ENCODE measurements around the gene IL3. TPM values are rescaled to one million over a fixed set of nuclear protein-coding genes. Genes with fewer than 3 reads are reported as not detected.
A peak's percentile ranks its signal among the peaks of the same experiment; 100 is the strongest.

The IL3 gene
- total RNA-seq, 1 donor from 2014 or later: not detected

- Mint-ChIP-seq H3K27ac (ENCODE audit: unreplicated experiment) (no peak overlapping the region), H3K9me3 (ENCODE audit: unreplicated experiment) (peaks cover 3% of the 10 kb centered on the region), H3K27me3 (ENCODE audit: unreplicated experiment) (peaks cover 18% of the 10 kb centered on the region), H3K4me1 (ENCODE audit: low read depth, unreplicated experiment) (peaks cover 23% of the 10 kb centered on the region), H3K36me3 (ENCODE audit: unreplicated experiment) (no peaks in the 10 kb centered on the region), H3K4me3 (ENCODE audit: unreplicated experiment) (no peak overlapping the region)
- TF ChIP-seq, protein P1, sequence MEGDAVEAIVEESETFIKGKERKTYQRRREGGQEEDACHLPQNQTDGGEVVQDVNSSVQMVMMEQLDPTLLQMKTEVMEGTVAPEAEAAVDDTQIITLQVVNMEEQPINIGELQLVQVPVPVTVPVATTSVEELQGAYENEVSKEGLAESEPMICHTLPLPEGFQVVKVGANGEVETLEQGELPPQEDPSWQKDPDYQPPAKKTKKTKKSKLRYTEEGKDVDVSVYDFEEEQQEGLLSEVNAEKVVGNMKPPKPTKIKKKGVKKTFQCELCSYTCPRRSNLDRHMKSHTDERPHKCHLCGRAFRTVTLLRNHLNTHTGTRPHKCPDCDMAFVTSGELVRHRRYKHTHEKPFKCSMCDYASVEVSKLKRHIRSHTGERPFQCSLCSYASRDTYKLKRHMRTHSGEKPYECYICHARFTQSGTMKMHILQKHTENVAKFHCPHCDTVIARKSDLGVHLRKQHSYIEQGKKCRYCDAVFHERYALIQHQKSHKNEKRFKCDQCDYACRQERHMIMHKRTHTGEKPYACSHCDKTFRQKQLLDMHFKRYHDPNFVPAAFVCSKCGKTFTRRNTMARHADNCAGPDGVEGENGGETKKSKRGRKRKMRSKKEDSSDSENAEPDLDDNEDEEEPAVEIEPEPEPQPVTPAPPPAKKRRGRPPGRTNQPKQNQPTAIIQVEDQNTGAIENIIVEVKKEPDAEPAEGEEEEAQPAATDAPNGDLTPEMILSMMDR (IDR thresholded peaks at IDR 0.05; ENCODE audit: partially characterized antibody, unreplicated experiment): no peak
- DNase-seq: peak; percentile 29
These were observed 47.3 kb upstream of the IL3 start for GRCh38 chr5:132013006-132013689.

- Mint-ChIP-seq H3K4me3 (ENCODE audit: unreplicated experiment) (no peak overlapping the region), H3K9me3 (ENCODE audit: unreplicated experiment) (peaks cover 3% of the 10 kb centered on the region)
These were observed 46.7 kb upstream of the IL3 start for GRCh38 chr5:132013711-132014110.

DNA sequence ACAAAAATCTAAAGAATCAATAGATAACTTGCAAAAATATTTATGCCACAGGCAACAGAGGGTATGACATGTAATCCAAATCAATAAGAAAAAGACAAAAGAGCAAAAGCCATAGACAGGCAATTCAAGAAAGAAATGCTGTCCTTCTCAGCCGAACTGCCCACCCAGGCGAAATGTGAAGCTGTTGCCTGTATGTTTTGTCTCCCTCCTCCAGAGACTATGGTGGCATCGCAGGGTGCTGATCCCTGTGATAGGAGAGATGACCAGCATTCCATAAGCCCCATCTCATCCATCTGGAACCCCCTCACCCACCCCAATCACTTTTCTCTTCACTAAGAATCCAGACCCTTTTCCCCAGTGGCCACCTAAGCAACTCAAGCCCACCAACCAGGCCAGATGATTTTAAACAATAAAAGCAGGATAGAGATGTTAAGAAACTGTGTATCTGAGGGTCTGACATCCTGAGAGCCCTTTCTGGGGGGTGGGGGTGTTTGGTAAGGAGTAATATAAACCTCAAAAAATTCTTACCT is 43.7 kb upstream of the IL3 start:
- TF ChIP-seq, protein P1 (IDR thresholded peaks at IDR 0.05; ENCODE audit: partially characterized antibody, unreplicated experiment): no peak
- H3K4me3 Mint-ChIP-seq (ENCODE audit: unreplicated experiment): no peak overlapping the region
- DNase-seq: peak; percentile 4
- no peak overlapping the region for H3K27ac Mint-ChIP-seq (ENCODE audit: unreplicated experiment)
- no peaks in the 10 kb centered on the region for H3K36me3 Mint-ChIP-seq (ENCODE audit: unreplicated experiment)
- H3K4me1 Mint-ChIP-seq (ENCODE audit: low read depth, unreplicated experiment): peaks cover 9% of the 10 kb centered on the region
- peaks cover 3% of the 10 kb centered on the region for H3K9me3 Mint-ChIP-seq (ENCODE audit: unreplicated experiment)
- H3K27me3 Mint-ChIP-seq (ENCODE audit: unreplicated experiment): peaks cover 3% of the 10 kb centered on the region

More at GRCh38 chr5:132013711-132014110, 46.7 kb upstream of the IL3 start:
- DNase-seq: peak; percentile 7
- Mint-ChIP-seq H3K4me1 (ENCODE audit: low read depth, unreplicated experiment) (peaks cover 19% of the 10 kb centered on the region), H3K36me3 (ENCODE audit: unreplicated experiment) (no peaks in the 10 kb centered on the region), H3K27ac (ENCODE audit: unreplicated experiment) (no peak overlapping the region), H3K27me3 (ENCODE audit: unreplicated experiment) (peaks cover 15% of the 10 kb centered on the region)
- TF ChIP-seq, protein P1 (IDR thresholded peaks at IDR 0.05; ENCODE audit: partially characterized antibody, unreplicated experiment): no peak

- Mint-ChIP-seq H3K4me3 (ENCODE audit: unreplicated experiment) (no peak overlapping the region), H3K9me3 (ENCODE audit: unreplicated experiment) (peaks cover 3% of the 10 kb centered on the region), H3K27me3 (ENCODE audit: unreplicated experiment) (peaks cover 3% of the 10 kb centered on the region), H3K4me1 (ENCODE audit: low read depth, unreplicated experiment) (peaks cover 9% of the 10 kb centered on the region), H3K27ac (ENCODE audit: unreplicated experiment) (no peak overlapping the region), H3K36me3 (ENCODE audit: unreplicated experiment) (no peaks in the 10 kb centered on the region)
- DNase-seq: no peak
- TF ChIP-seq, protein P1 (IDR thresholded peaks at IDR 0.05; ENCODE audit: partially characterized antibody, unreplicated experiment): no peak
These were observed 43.1 kb upstream of the IL3 start for GRCh38 chr5:132017316-132017715.

Data from glutamatergic neuron (in vitro differentiated cells).